ENCODE data around the gene IPPK. TPM values are rescaled to one million over a fixed set of nuclear protein-coding genes. Genes with fewer than 3 reads are reported as not detected.

Gene IPPK
- total RNA-seq, 1 donor from 2014 or later, result 28.0 TPM

- H3K36me3 ChIP-seq, result peaks cover under 1 to 17% of the 10 kb centered on the region in 2 donors
- H3K4me3 ChIP-seq, result peak overlapping the region in 1 of 2 donors; percentile 17
- H3K27ac ChIP-seq, result peak overlapping the region; percentile 81 to 83
- no peak for TF ChIP-seq CTCF (IDR thresholded peaks at IDR 0.05)
- no peaks in the 10 kb centered on the region for H3K27me3 ChIP-seq
- intact Hi-C loops (cut with DNase I), result no loop called here
- DNase-seq (ENCODE audit: low spot score in 2 of 2), result no peak
- no peaks in the 10 kb centered on the region for H3K9me3 ChIP-seq
- peaks cover 7 to 25% of the 10 kb centered on the region in 2 donors for H3K4me1 ChIP-seq
These were observed 61.6 kb downstream of the IPPK start for GRCh38 chr9:92608241-92608908.

GRCh38 chr9:92607773-92608172 lies 62.2 kb downstream of the IPPK start:
- no peak for TF ChIP-seq CTCF (IDR thresholded peaks at IDR 0.05)
- no peak for DNase-seq (ENCODE audit: low spot score in 2 of 2)
- H3K36me3 ChIP-seq, result peaks cover 0 to 11% of the 10 kb centered on the region in 2 donors
- H3K4me1 ChIP-seq, result peaks cover 7 to 25% of the 10 kb centered on the region in 2 donors
- H3K27me3 ChIP-seq, result no peaks in the 10 kb centered on the region
- intact Hi-C loops (cut with DNase I), result no loop called here
- no peak overlapping the region for H3K4me3 ChIP-seq
- H3K9me3 ChIP-seq, result no peaks in the 10 kb centered on the region
- H3K27ac ChIP-seq, result peak overlapping the region; percentile 81 to 83

- TF ChIP-seq CTCF (IDR thresholded peaks at IDR 0.05), result no peak
- Histone ChIP-seq H3K36me3 (peaks cover 0 to 6% of the 10 kb centered on the region in 2 donors), H3K9me3 (no peaks in the 10 kb centered on the region), H3K27me3 (no peaks in the 10 kb centered on the region), H3K4me3 (no peak overlapping the region), H3K4me1 (peaks cover 7 to 25% of the 10 kb centered on the region in 2 donors), H3K27ac (peak overlapping the region; percentile 81 to 83)
- intact Hi-C loops (cut with DNase I), result no loop called here
- DNase-seq (ENCODE audit: low spot score in 2 of 2), result no peak
These were observed 62.8 kb downstream of the IPPK start for GRCh38 chr9:92607088-92607487.

- intact Hi-C loops (cut with DNase I), result no loop called here
- H3K27ac ChIP-seq, result no peak overlapping the region
- no peak for TF ChIP-seq CTCF (IDR thresholded peaks at IDR 0.05)
- DNase-seq (ENCODE audit: low spot score in 2 of 2), result no peak
- no peaks in the 10 kb centered on the region for H3K9me3 ChIP-seq
- H3K27me3 ChIP-seq, result no peaks in the 10 kb centered on the region
- no peak overlapping the region for H3K4me3 ChIP-seq
- H3K4me1 ChIP-seq, result peaks cover 14 to 38% of the 10 kb centered on the region in 2 donors
- H3K36me3 ChIP-seq, result no peaks in the 10 kb centered on the region
These were observed 64.7 kb downstream of the IPPK start for GRCh38 chr9:92605224-92605623.

GRCh38 chr9:92603990-92604389 lies 65.9 kb downstream of the IPPK start:
- no peak for TF ChIP-seq CTCF (IDR thresholded peaks at IDR 0.05)
- Histone ChIP-seq H3K9me3 (no peaks in the 10 kb centered on the region), H3K27ac (no peak overlapping the region), H3K4me1 (peaks cover 13 to 42% of the 10 kb centered on the region in 2 donors), H3K36me3 (no peaks in the 10 kb centered on the region), H3K4me3 (no peak overlapping the region), H3K27me3 (no peaks in the 10 kb centered on the region)
- intact Hi-C loops (cut with DNase I), result loop anchor here (5.0 kb wide), 2 partner anchors 67 to 97 kb away; partner anchors contain the start of gene ECM2
- DNase-seq (ENCODE audit: low spot score in 2 of 2), result no peak
